Measurements from ENCODE around the gene PPP4C.

DNA sequence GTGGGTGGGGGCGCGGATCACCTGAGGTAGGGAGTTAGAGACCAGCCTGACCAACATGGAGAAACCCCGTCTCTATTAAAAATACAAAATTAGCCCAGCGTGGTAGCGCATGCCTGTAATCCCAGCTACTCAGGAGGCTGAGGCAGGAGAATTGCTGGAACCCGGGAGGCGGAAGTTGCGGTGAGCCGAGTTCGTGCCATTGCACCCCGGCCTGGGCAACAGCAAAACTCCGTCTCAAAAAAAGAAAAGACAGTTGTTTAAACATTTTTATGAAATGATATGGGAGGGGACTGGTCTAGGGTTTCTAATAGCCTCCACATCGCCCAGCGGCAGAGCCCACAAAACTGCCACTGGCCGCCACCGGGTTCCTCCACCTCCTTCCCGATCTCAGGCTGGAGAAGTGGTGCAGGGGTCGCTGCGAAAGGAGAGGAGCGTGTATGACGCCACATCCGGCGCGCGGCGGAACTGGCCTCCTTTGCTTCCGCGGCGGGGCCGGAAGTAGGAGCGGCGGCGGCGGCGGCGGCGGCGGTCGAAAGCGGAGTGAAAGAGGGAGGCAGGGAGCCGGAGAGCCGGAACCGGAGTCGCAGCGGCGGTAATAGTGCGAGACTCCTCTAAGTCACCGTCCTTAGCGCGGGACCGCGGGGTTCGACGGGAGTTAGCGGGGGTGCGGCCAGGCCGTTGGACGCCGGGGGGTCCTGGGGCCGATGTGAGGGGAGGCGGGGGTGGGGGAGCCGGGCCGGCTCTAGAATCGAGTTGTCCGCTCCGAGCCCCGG lies at the start of gene PPP4C:
- TF ChIP-seq CTCF (IDR thresholded peaks at IDR 0.05 in 2 of 3, conservative IDR thresholded peaks at IDR 0.05 in 1 of 3; ENCODE audit: borderline replicate concordance in 1 of 3, insufficient read depth in 1 of 3, low read depth in 2 of 3, low read length in 2 of 3), result no peak
- no peak; the same call in 1 of the 2 replicates for TF ChIP-seq ZFX (IDR thresholded peaks at IDR 0.05)
